K562 (cell line): ENCODE measurements around the gene ZDHHC8. TPM values are rescaled to one million over a fixed set of nuclear protein-coding genes. Genes with fewer than 3 reads are reported as not detected.

Source experiments
- ATAC-seq: fragments of 200-7000 bp; cut with Tn5 transposase; 3 replicates; pipeline ENCODE4 v1.9.1; 2020; ENCODE audit warnings: moderate library complexity
- BruUV-seq: library from RNA; stranded (reverse); fragments of 400-500 nt; replicated peaks from 2 replicates; lab custom pipeline; 2021; lab: Mats Ljungman, UMichigan
- CTCF ChIA-PET: fragments of 300-600 bp; formaldehyde crosslinking; extraction: SDS; loops from one replicate; lab custom pipeline; 2021; ENCODE audit warnings: low intra/inter-chr PET ratio; lab: Yijun Ruan, JAX
- POLR2A ChIA-PET: fragments of 300-600, 350-650 bp; sonication (Branson Sonifier 250); formaldehyde crosslinking; extraction: SDS; loops from one replicate; lab custom pipeline; 2021; ENCODE audit warnings: antibody characterized with exemption, inconsistent platforms; lab: Yijun Ruan, JAX
- DNase-seq, 4 experiments: peaks; one replicate each; pipeline versions ENCODE4 v3.0.0 to v3.0.0-alpha.2; 2011 to 2018; ENCODE audit warnings: low spot score in 3 of 4, mixed read lengths in 3 of 4; ENCODE audit errors: extremely low read depth in 1 of 4
- FAIRE-seq: peaks from 2 replicates; lab custom pipeline; 2011; peaks lifted over from hg19 to GRCh38; lab: Jason Lieb, UNC
- H2AFZ ChIP-seq: 2 replicates; pipeline ENCODE4 v1.6.0; 2011; ENCODE audit warnings: low read depth, low read length, control low read depth, inconsistent platforms
- H3K27ac ChIP-seq: fragments of 200-600 bp; 3 replicates; pipeline ENCODE4 v1.8.0; 2011; ENCODE audit warnings: low read depth, mild to moderate bottlenecking, control low read depth, inconsistent platforms, low read length, moderate library complexity, mixed read lengths; ENCODE audit errors: extremely low read depth
- H3K27me3 ChIP-seq, 2 experiments: fragments of 300-600 bp in 1 of 2; 2 replicates in 1 of 2; 3 replicates in 1 of 2; pipeline versions ENCODE4 v1.6.0 to v1.8.0; 2011; ENCODE audit warnings: inconsistent platforms in 2 of 2, low read length in 2 of 2, mild to moderate bottlenecking in 1 of 2, mixed read lengths in 1 of 2, moderate library complexity in 1 of 2; ENCODE audit not compliant: control insufficient read depth in 2 of 2, insufficient read depth in 2 of 2
- H3K36me3 ChIP-seq: fragments of 300-600 bp; 3 replicates; pipeline ENCODE4 v1.8.0; 2011; ENCODE audit warnings: mild to moderate bottlenecking, low read length, inconsistent platforms; ENCODE audit not compliant: control insufficient read depth, insufficient read depth
- H3K4me1 ChIP-seq, 2 experiments: fragments of 200-600 bp in 1 of 2; replicated peaks in 1 of 2; 2 replicates in 1 of 2; 3 replicates in 1 of 2; pipeline versions ENCODE4 v1.5.1 to v1.8.0; 2011; ENCODE audit warnings: inconsistent platforms in 2 of 2, low read length in 2 of 2, mild to moderate bottlenecking in 1 of 2, mixed read lengths in 1 of 2, moderate library complexity in 1 of 2; ENCODE audit not compliant: control insufficient read depth in 2 of 2, insufficient read depth in 2 of 2
- H3K4me2 ChIP-seq: 2 replicates; pipeline ENCODE4 v1.6.1; 2011; ENCODE audit warnings: low read length, control low read depth, inconsistent platforms, mixed read lengths; ENCODE audit not compliant: insufficient read depth
- H3K4me3 ChIP-seq: fragments of 200-600 bp; sonication (generic), shearing (Covaris generic); 2 replicates; pipeline ENCODE4 v1.5.1; 2016; ENCODE audit warnings: control low read depth, inconsistent platforms
- H3K79me2 ChIP-seq: fragments of 200-600 bp; 3 replicates; pipeline ENCODE4 v1.8.0; 2011; ENCODE audit warnings: low read length, inconsistent platforms; ENCODE audit not compliant: control insufficient read depth, insufficient read depth
- H3K9ac ChIP-seq, 2 experiments: 2 replicates each; pipeline versions ENCODE4 v1.6.0 to v1.6.1; 2011; ENCODE audit warnings: low read depth in 2 of 2, low read length in 2 of 2, control low read depth in 1 of 2, inconsistent platforms in 1 of 2, mild to moderate bottlenecking in 1 of 2, mixed read lengths in 1 of 2; ENCODE audit not compliant: insufficient read depth in 1 of 2
- H3K9me1 ChIP-seq: one replicate; pipeline ENCODE4 v1.6.0; 2011; ENCODE audit warnings: inconsistent platforms, mild to moderate bottlenecking, low read length, moderate library complexity; ENCODE audit not compliant: control insufficient read depth, insufficient read depth
- H3K9me3 ChIP-seq: replicated peaks from 2 replicates; pipeline ENCODE4 v1.5.1; 2011; ENCODE audit warnings: low read depth, low read length, inconsistent platforms; ENCODE audit not compliant: control insufficient read depth, insufficient read depth
- H4K20me1 ChIP-seq: replicated peaks from 2 replicates; pipeline ENCODE4 v1.6.1; 2011; ENCODE audit warnings: low read length, inconsistent platforms, mixed read lengths; ENCODE audit not compliant: control insufficient read depth, insufficient read depth
- BMI1 ChIP-seq: fragments of 150-350 bp; IDR thresholded peaks from 2 replicates; pipeline ENCODE4 v1.6.1; 2014; ENCODE audit warnings: low read length
- CCNT2 ChIP-seq: IDR thresholded peaks from 2 replicates; pipeline ENCODE4 v1.6.1; 2011; ENCODE audit warnings: borderline replicate concordance, low read depth, mild to moderate bottlenecking, moderate library complexity, mixed read lengths, low read length; ENCODE audit not compliant: insufficient read length; ENCODE audit errors: extremely low read depth
- CTBP1 ChIP-seq: fragments of 450-650 bp; IDR thresholded peaks from 2 replicates; pipeline ENCODE4 v1.6.1; 2016; ENCODE audit warnings: borderline replicate concordance
- ETS2 ChIP-seq: IDR thresholded peaks from 2 replicates; pipeline ENCODE4 v1.6.1; 2016; ENCODE audit warnings: borderline replicate concordance, missing genetic modification characterization, mild to moderate bottlenecking, moderate library complexity, missing compliant biosample characterization; ENCODE audit not compliant: poor library complexity, severe bottlenecking
- FOXJ2 ChIP-seq: fragments of 200-800 bp; sonication (Bioruptor generic); IDR thresholded peaks from 2 replicates; pipeline ENCODE4 v1.6.1; 2016; ENCODE audit warnings: missing genetic modification characterization, missing compliant biosample characterization
- FOXK1 ChIP-seq: sonication (generic); formaldehyde crosslinking; IDR thresholded peaks from 2 replicates; pipeline ENCODE4 v1.8.0; 2022; ENCODE audit warnings: missing genetic modification reagents, mild to moderate bottlenecking, borderline replicate concordance
- GATA2 ChIP-seq: sonication (generic); formaldehyde crosslinking; IDR thresholded peaks from 2 replicates; pipeline ENCODE4 v1.4.0; 2020; ENCODE audit warnings: mild to moderate bottlenecking, missing genetic modification reagents
- KAT8 ChIP-seq: fragments of 450-650 bp; IDR thresholded peaks from 2 replicates; pipeline ENCODE4 v1.6.1; 2016; ENCODE audit warnings: low read depth, mild to moderate bottlenecking
- NFATC3 ChIP-seq: fragments of 450-650 bp; IDR thresholded peaks from 2 replicates; pipeline ENCODE4 v1.6.1; 2017; ENCODE audit warnings: mild to moderate bottlenecking
- PBX2 ChIP-seq, 2 experiments: IDR thresholded peaks in 1 of 2; conservative IDR thresholded peaks in 1 of 2; 2 replicates each; pipeline ENCODE4 v1.6.1; 2016; ENCODE audit warnings: low read depth in 2 of 2, mild to moderate bottlenecking in 1 of 2, missing compliant biosample characterization in 1 of 2, missing genetic modification characterization in 1 of 2, moderate library complexity in 1 of 2
- RCOR1 ChIP-seq, 2 experiments: IDR thresholded peaks; 2 replicates each; pipeline ENCODE4 v1.6.1; 2012; ENCODE audit warnings: low read depth in 2 of 2, low read length in 2 of 2, borderline replicate concordance in 1 of 2, improper control_type of control experiment in 1 of 2
- RUNX1 ChIP-seq: sonication (generic); IDR thresholded peaks from 2 replicates; pipeline ENCODE4 v1.6.1; 2016; ENCODE audit warnings: antibody characterized with exemption, low read depth
- TCFL5 ChIP-seq: fragments of 250-450 bp; sonication (Bioruptor Pico); conservative IDR thresholded peaks from 2 replicates; pipeline ENCODE4 v1.6.1; 2021; ENCODE audit warnings: mild to moderate bottlenecking, moderate library complexity, matching md5 sums
- ZBTB9 ChIP-seq: fragments of 450-650 bp; formaldehyde crosslinking; IDR thresholded peaks from 2 replicates; pipeline ENCODE4 v1.4.0; 2020; ENCODE audit warnings: mild to moderate bottlenecking, moderate library complexity
- ZNF79 ChIP-seq: fragments of 250-450 bp; sonication (Bioruptor Pico); IDR thresholded peaks from 2 replicates; pipeline ENCODE4 v1.4.0; 2020; ENCODE audit warnings: low read depth, mild to moderate bottlenecking, moderate library complexity
- ZSCAN29 ChIP-seq: fragments of 450-650 bp; IDR thresholded peaks from 2 replicates; pipeline ENCODE4 v1.6.1; 2017
- ZSCAN32 ChIP-seq: fragments of 450-650 bp; formaldehyde crosslinking; IDR thresholded peaks from 2 replicates; pipeline ENCODE4 v1.4.0; 2020; ENCODE audit warnings: mild to moderate bottlenecking, moderate library complexity
- WGBS: fragments of 100-300 bp; shearing (Covaris generic); methylation state at CpG from one replicate; pipeline ENCODE4 v1.1.6; 2016; ENCODE audit warnings: low coverage, mixed read lengths; ENCODE audit not compliant: insufficient coverage; ENCODE audit errors: missing lambda C conversion rate; 5-methylcytosine and 5-hydroxymethylcytosine counted together
- in situ Hi-C: fragments of 300-500 bp; cut with MboI; formaldehyde crosslinking; loops from 4 replicates; pipeline ENCODE4 v1.15.0; 2018; ENCODE audit warnings: inconsistent platforms, mixed read lengths
- intact Hi-C: fragments of 100-400 bp; cut with micrococcal nuclease; formaldehyde crosslinking; loops from 2 replicates; pipeline ENCODE4 v1.14.2; 2022
- polyA plus RNA-seq, 8 experiments: library from polyadenylated mRNA; depleted of rRNA in 4 of 8; stranded (reverse) in 5 of 8; unstranded in 3 of 8; fragments of >200 nt; fragmentation: Nextera tagmentation in 2 of 8; fragmentation: Illumina TruSeq in 1 of 8; extraction: Ambion mirVana in 2 of 8; extraction: Trizol in 1 of 8; gene quantifications; 2 replicates each; pipeline versions ENCODE4 v1.2.1 to v1.2.3, GENCODE V29; 2011 to 2014; ENCODE audit warnings: inconsistent platforms in 1 of 8, missing spikeins in 1 of 8
- total RNA-seq, 7 experiments: library from RNA; depleted of rRNA in 6 of 7; stranded (reverse); fragments of >200 nt in 6 of 7; fragmentation: Illumina TruSeq in 2 of 7; extraction: Trizol in 2 of 7; gene quantifications; 2 replicates each; pipeline versions ENCODE4 v1.2.1 to v1.2.3, GENCODE V29; 2011 to 2021; ENCODE audit warnings: low replicate concordance in 1 of 7

Gene ZDHHC8
- total and polyA plus RNA-seq, 9 of the 15 experiments (the other 6 are each of a cell fraction or from before 2014, with no cell fraction given) = 0.04 to 109 (median 16.4) TPM

GRCh38 chr22:20118300-20119020 lies 13.1 kb upstream of the ZDHHC8 start:
- peaks cover 25 to 85% of the 10 kb centered on the region in 2 experiments for H3K4me1 ChIP-seq
- intact Hi-C loops = loop anchor here (1.0 to 5.0 kb wide), 2 partner anchors 11 to 386 kb away; no protein-coding TSS in a partner anchor
- WGBS = 1% methylated on average over 8 of the region's 8 CpGs
- peaks cover 88% of the 10 kb centered on the region for H3K79me2 ChIP-seq
- H3K4me2 ChIP-seq = peak overlapping the region; percentile 90
- FAIRE-seq (peak; percentile 75), ATAC-seq (peak; percentile 1; the same call in 1 of the 3 replicates), DNase-seq (peak; percentile 82 to 83 (median 82))
- CTCF ChIA-PET = interaction anchor here (1.4 kb wide), 1 partner anchor 10 kb away, joined by 3 read pairs; no protein-coding TSS in a partner anchor
- peak overlapping the region; percentile 15 for H2AFZ ChIP-seq
- peak overlapping the region; percentile 96 to 99 for H3K9ac ChIP-seq
- in situ Hi-C loops = loop anchor here (10.0 kb wide), 1 partner anchor 394 kb away; the partner anchor contains the start of gene GP1BB
- peak overlapping the region; percentile 63 for H3K4me3 ChIP-seq
- POLR2A ChIA-PET = interaction anchor here (0.5 to 20.7 kb wide), 21 partner anchors 10 to 176 kb away, joined by 3 to 513 read pairs (median 6); partner anchors contain the start of genes TANGO2 and ZDHHC8
- BruUV-seq = TSS peak; percentile 64
- no peaks in the 10 kb centered on the region for H3K9me3 ChIP-seq
- peak overlapping the region; percentile 94 for H3K27ac ChIP-seq
- peaks cover 25% of the 10 kb centered on the region for H4K20me1 ChIP-seq
- H3K36me3 ChIP-seq = peaks cover 84% of the 10 kb centered on the region
- no peaks in the 10 kb centered on the region for H3K9me1 ChIP-seq
- no peaks in the 10 kb centered on the region for H3K27me3 ChIP-seq
- TF ChIP-seq CTBP1 (no peak), RCOR1 (IDR thresholded peaks at IDR 0.05; ENCODE audit: borderline replicate concordance in 1 of 2, low read depth in 2 of 2, low read length in 2 of 2) (peak in 1 of 2 experiments; percentile 67; a peak in 1 of 4 replicates), KAT8 (no peak), ETS2 (no peak), GATA2 (CRISPR knock-in tag) (no peak), ZSCAN32 (CRISPR knock-in tag) (no peak), ZSCAN29 (peak; percentile 44; the same call in 1 of the 2 replicates), ZNF79 (CRISPR knock-in tag) (no peak; the same call in 1 of the 2 replicates), FOXJ2 (no peak), RUNX1 (no peak), ZBTB9 (CRISPR knock-in tag) (no peak), BMI1 (no peak), FOXK1 (no peak), NFATC3 (peak; percentile 88), CCNT2 (no peak), PBX2 (CRISPR knock-in tag; IDR thresholded peaks at IDR 0.05; ENCODE audit: low read depth) (no peak), PBX2 (tag; conservative IDR thresholded peaks at IDR 0.05; ENCODE audit: low read depth) (peak; percentile 72), TCFL5 (CRISPR knock-in tag) (0 out of 2 replicates have a peak, but pooled peaks have one; percentile 5)
